Activated CD4-positive, alpha-beta T cell treated with anti-CD3 and anti-CD28 coated beads for 1 hour (primary cell): ENCODE measurements around the gene SMYD2.

ENCODE experiments used
- DNase-seq: peaks from one replicate; pipeline ENCODE4 v3.0.0-alpha.2; 2020

SMYD2 gene

DNA sequence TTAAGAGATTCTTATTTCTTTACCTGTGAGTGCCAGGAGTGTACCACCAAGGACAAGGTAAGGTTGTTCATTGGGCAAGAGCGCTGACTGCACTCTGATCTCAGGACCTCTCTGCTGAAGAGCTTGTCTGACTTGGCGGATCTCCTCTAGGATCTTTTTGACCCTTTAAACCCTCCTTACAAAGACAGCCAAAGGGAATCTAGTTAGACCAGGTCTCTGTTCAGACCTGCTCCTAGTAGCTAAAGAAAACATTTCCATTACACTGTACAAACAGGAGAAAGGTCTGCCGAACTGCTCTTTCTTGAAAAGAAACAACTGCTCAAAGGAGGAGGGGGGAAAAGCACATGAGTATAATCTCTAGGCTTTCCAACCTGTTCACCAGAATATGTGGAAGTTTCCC lies 49.3 kb downstream of the SMYD2 start:
- no peak for DNase-seq

DNA sequence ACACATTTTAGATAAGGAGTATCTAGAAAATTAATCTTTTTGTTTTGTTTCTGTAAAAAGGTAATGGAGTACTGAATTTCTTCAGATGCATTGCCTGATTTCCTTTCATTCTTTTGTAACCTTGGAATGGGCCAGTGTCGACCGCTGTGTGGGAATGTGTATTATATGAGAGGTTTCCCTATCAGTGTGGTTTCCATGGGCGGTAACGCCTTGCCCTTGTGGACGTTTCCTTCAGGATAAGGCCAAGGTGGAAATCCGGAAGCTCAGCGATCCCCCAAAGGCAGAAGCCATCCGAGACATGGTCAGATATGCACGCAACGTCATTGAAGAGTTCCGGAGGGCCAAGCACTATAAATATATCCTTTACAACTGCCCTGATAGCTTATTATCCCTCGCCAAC lies 49.8 kb downstream of the SMYD2 start:
- no peak for DNase-seq

DNA sequence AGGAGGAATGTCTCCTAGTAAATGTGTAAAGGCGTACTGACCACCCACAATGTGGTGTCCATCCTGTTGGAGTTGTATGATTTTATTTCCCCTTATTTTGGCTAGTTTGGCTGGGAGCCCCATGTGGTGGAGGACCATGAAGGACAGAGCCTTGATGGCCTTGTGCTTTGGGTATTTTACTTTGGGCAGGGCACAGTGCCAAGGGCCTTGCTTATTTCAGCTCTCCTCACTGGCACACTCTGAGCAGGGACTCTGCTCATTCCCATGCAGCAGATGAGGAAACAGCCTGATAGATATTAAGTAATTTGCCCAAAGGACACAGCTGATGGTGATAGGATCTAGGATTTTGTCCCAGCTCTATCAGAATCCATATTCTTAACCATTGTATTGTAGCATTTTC lies 50.2 kb downstream of the SMYD2 start:
- no peak for DNase-seq

DNA sequence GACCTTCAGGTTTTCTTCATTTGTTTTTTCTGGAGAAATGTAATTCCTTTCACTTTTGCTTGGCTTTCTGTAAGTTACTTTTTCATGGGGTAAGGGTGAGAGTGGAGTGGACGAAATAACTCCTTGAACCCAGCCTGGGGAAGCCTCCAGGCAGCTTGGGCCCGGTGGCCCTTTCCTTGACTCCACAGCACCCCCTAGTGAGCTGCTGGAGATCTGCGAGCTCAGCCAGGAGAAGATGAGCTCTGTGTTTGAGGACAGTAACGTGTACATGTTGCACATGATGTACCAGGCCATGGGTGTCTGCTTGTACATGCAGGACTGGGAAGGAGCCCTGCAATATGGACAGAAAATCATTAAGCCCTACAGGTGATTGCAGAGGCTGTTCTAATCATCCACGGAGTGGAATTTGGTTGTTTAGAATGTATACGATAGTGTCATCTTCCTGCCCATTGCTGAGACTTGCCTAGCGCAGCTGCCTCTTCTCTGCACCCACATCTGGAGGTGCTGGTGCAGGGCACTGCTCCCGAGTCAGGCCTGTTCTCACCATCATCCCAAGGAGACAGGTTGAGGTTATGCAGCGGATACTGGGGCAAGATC lies 51.0 kb downstream of the SMYD2 start:
- peak; percentile 26 for DNase-seq

DNA sequence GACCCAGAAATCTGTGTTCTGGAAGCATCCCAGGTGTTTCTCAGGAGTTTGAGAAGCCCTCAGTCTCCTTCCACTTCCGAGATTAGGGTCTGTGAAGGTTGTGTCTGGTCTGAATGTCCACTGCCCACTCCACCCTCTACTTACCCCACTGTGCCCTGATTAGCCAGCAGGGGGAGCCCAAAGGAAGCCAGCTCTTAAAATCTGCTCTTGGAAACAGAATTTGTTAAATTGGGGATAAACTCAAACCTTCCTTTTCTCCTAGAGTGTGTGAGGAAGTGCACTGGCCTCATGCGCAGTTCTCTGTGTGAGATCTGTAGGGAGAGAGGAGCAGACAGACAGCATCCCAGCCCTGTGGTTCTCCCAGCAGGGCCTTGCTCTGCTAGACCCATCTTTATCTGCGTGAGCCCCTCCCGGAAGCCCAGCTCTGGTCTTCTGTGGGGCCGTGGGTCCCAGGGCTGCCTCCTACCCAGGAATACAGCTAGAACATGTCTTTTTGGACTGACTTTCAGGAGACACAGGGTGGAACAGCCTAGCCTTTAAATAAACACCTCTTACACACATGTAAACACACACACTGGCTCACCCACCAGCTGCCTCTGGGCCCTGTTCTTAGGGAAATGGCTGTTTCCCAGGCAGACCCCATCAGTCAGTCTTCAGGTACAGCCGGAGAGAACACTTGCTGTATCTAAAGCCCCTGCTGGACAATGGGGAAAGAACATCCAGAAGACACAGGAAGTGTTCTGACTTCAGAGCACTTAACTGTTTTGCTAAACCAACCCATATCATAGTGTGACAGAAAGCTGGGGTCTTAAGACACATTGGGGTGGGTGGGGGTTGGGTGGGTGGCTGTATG lies 52.2 kb downstream of the SMYD2 start:
- DNase-seq: no peak

DNA sequence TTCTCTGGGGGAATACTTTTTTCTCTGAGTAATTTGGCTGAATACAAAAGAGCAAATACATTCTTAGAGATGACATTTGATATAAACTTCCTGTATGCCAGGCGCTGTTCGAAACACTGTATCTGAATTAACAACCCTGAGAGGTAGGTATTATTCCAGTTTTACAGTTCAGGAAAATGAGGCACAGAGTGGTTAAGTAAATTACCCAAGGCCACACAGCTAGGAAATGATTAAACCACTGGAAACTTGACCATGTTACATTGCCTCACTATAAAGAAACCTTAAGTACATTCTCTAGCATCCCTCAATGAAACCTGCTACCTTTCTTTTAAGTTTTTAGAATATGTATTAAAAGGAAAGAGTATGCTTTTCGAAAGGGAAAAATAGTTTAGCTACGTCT lies 54.6 kb downstream of the SMYD2 start:
- DNase-seq: no peak

DNA sequence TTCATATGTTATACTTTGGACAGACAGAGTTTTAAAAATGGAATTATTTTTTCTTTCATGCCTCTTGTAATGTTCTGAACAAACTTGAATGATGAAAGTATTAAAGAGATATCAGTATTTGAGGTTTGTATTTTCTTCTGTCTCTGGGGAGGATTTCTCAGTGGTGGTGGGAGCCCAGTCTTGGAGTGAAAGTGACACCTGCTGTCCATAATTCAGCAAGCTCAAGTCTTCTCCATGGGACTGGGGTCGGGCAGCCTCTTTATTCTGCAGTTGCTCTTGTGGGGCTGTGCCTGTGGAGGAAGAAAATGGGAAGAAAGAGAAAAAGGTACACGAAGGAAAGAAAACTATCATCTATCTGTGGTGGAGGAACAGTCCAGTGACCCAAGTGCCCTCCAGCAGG lies 56.1 kb downstream of the SMYD2 start:
- DNase-seq: no peak

DNA sequence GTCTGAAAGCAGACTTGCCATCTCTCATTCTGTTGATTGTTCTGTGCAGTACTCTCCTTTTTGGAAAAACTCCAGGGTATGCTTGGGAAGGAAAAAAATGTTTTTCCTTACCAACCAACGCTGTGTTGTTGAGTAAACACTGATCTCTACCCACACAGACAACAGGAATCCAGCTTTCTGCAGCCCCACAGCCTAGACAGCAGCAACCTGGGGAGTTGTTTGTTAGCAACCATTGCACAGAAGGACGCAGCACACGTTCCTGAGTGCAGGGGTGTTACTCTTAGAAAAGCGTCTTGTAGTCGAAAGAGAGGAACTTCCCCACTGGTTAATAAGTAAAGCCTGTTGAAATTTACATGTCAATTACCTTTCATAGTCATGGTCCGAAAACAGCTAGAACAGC lies 56.6 kb downstream of the SMYD2 start:
- DNase-seq: no peak

DNA sequence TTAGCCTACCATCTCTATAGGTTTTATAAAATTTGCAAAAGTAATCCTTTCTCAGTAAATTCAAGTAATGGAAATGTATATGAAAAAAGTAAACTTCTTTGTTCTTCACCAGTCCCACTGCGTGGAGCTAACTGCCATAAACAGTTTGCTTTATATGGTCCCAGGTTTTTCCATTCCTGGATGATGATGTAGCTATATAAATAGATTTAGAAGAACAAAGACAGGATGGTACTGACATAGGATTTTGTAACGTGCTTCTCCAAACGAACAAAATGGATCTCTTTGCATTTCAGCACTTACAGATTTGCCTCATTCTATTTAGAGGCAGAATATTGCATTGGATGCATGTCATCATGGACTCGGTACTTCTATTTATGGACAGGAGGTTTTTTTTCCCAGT lies 57.3 kb downstream of the SMYD2 start:
- no peak for DNase-seq

DNA sequence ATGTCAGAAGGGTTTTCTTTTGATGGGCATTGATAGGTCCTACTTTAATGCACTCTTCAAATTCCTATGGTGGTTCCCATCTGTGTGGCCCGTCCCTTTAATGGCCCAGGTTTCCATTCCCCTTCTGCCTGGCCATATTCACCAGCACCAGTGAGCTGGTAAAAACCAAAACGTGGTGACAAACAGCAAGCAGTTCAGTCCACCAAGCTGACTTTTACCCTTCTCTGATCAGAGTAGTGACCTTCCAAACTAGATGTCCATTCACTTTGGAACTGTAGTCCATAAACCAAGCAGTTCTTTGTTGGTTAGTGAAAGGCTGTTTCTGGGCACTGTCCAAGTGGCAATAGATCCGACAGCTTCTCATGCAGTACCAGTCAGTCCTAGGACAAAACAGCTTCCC lies 60.5 kb downstream of the SMYD2 start:
- DNase-seq: no peak

DNA sequence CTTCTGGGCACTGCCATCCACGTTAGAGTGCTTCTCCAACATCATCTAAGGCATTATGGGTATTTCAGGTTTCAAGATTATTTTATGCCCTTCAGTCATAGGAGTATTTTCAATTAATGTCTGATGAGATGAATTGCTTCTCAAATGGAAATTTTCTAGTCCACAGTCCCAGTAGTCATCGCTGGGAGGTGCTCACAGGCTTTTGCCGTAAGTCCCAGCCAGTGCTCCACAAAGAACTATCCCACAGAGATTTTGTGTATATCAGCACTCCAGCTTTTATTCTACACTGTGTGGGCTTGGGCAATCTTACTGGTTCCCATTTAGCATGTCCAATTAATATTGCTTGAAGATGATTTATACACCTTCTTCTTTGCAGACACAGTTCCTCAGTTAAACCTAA lies 61.0 kb downstream of the SMYD2 start:
- DNase-seq: no peak

DNA sequence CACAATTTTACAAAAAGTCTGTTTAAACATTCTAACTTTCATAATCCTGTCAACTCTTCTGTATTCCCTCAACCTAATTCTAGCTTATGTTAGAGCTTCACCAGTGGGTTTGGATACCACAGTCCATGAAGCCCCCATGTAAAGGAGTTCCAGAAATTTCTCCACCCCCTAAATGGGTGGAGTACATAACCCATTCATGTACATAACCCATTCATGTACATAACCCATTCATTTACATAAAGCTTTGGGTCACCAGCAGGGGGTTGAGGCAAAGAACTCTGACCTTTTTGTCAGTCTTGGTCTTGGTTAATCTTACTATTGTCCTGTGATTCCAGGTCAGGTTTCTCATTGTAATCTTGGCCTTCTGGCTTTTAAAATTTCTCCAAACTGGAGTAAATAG lies 61.6 kb downstream of the SMYD2 start:
- DNase-seq: no peak

DNA sequence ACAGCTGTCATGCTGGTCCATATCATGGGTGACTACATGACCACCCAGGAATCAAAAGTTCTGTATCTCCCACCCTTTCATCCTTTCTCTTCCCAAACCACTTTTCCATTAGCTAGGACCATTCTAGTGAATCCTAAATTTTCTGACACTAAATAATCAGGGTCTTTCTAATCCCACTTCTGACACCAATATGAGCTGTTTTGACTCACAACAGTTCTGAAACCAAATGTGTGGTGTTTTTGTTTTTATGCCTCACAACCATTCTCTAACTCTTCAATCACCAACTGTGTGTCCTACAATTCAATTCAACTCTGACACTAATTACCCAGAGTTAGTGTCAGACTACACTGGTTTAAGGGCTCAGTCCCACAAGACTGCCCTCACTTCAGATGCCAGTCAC lies 63.9 kb downstream of the SMYD2 start:
- DNase-seq: no peak

DNA sequence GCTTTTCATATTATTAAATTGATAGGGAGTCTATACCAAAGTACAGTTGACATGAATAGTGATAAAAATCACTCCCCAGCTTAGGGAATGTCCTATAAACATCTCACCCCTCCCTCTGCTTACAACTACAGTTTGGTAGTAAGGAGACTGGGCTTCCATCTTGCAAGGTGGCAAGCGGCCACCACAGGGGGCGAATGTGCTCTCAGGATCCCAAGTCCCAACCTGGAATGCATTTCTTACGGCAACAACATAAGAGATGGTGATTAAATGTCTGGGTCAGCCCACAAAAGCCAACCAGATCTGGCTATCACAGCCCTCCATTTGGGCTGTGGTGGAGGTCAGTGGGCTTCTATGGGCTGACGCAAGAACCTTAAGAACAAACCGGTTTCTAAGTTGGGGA lies 68.0 kb downstream of the SMYD2 start:
- no peak for DNase-seq

DNA sequence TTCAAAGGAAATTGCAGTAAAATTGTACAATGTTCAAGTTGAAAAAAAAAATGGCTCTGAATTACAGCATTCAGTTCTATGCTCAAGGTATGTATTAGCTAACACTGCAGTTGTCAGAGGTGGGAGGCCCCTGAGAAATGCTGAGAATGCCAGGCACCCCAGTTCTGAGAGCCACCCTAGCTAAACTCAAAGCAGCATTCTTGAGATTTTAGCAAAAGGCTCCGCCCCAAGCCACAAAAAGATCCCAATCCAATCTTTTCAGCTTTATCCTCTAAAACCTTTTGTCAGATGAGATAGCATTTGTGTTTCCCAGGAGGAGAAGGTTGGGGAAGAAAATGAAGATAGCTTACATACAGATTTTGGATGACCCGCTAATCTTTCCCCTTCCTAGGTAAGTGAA lies 68.8 kb downstream of the SMYD2 start:
- no peak for DNase-seq

DNA sequence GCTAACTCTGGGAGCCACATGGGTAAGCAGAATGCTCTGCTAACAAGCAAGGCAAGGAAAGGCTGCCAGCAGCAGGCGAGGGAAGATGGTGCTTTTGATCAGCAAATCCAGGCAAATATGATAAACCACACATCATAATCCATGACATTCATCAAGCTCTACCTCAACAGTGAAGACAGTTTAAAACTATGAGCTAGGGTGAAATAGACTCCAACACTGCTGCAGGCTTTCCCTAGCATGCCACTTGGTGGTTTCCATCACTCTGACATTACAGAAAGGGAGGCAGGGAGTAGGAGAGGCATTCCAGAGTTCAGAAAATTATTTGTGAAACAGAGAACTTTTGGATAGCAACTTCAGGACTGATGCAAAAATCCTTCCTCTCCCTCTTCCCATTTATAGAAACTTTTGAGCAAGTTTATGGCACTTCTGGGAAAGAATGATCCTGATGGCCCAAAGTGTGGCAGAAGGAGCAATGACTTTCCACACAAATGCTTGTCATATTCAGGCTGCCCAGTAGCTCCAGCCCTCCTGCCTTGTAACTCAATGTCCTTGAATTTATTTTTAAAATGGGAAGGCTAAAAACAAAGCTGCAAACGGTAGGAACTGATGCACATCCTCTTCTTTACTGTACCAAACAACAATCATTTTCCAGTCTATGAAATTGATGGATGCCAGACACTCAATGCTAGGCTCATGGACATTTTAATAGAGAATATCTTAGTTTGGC lies 70.8 kb downstream of the SMYD2 start:
- no peak for DNase-seq

DNA sequence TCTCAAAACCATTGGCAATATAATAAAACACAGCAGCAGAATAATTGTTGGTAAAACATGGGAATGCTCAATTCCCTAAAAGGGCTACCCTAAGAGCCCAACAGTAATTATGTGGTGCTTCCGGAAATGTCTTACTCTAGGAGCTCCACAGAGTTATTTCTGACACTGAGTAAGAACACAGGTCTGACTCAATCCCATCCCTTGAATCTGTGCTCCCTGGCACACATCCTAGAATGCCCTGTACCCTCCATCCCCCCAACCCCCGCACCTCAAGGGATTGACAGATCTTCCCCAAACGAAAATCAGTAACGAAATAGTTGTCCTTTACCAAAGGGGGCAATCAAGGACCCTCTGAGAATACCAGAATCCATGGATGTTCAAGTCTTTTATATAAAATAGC lies 71.9 kb downstream of the SMYD2 start:
- no peak for DNase-seq

DNA sequence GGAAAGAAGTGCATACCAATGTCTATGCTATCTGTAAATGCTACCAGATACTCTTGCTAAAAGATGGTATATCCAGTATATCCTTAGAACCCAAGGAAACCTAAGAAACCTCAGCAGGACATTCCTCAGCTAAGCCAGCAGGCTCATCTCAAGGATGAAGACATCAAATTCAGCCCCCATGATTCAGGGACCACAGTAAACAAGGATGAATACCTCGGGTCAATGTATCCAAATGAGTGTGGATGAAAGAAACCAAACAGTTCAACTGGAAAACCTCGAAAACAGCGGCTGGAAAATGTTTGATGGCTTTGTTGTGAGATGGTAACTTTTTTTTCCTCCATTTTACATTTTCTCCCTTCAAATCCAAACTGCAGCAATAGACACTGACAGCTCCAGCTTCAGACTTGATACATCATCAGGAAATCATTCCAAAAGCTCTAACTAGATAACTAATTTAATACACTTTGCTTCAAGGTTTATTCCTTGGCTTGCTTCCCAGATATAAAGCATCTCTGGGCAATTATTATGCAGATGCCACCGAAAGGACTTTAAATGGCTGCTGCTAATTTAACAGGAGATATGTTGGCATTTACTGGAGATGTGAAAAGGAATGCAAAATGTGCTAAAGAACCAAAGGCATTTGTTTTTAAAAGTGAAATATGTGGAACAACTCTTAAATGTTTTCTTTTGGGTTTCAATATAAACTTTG lies 73.6 kb downstream of the SMYD2 start:
- DNase-seq: no peak

DNA sequence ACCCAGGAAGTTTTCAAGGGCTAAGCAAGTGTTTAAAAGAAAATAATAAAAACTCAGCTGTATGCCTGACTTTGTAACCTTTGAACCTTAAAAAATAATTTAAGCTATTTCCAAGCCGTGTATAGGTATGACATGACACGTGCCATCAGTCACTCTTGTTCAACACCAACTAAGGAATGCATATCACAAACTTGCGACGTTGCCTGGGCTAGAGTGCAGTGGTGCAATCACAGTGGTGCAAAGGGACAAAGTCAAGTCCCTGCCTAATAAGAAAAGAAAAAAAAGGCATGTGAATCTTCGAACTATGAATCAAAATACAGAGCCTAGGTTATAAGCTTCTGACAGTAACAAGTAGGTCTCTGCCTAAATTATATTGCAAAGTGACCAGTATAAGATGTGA lies 79.2 kb downstream of the SMYD2 start:
- no peak for DNase-seq

DNA sequence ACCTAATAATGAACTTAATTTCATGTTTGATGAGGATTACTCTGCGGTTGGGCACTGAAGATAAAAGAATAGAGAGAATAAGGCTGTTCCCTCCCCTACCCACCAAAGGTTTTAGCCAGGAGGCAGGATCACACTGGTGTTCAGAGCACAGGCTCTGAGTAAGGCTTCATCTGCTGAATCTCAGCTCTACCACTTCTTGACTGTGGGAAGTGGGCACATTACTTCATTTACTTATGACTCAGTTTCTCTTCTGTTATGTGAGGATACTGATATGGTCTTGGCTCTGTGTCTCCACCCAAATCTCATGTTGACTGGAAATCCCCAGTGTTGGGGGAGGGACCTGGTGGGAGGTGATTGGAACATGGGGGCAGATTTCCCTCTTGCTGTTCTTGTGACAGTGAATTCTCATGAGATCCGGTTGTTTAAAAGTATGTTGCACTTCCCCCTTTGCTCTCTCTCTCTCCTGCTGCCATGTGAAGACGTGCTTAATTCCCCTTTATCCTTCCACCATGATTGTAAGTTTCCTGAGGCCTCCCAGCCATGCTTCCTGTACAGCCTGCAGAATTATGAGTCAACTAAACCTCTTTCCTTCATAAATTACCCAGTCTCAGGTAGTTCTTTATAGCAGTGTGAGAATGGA lies 79.7 kb downstream of the SMYD2 start:
- DNase-seq: no peak

DNA sequence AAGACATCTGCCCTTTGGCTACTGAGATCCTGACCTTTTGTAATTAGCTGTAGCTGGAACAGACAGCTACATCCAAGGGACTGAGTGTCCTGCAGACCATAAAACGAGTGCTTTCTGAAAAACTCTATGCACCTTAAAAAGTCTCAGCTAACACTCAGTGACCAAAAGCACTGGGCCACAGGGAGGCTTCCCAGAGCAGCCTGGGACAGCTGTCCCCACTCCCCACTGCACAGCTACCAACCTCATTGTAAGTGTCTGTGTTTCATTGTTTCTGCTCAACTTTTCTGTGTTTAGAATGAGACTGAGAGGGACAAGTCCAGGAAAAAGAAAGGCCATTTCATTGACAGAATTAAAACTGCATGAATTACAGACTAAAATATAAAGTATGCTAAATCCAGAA lies 80.7 kb downstream of the SMYD2 start:
- DNase-seq: no peak

DNA sequence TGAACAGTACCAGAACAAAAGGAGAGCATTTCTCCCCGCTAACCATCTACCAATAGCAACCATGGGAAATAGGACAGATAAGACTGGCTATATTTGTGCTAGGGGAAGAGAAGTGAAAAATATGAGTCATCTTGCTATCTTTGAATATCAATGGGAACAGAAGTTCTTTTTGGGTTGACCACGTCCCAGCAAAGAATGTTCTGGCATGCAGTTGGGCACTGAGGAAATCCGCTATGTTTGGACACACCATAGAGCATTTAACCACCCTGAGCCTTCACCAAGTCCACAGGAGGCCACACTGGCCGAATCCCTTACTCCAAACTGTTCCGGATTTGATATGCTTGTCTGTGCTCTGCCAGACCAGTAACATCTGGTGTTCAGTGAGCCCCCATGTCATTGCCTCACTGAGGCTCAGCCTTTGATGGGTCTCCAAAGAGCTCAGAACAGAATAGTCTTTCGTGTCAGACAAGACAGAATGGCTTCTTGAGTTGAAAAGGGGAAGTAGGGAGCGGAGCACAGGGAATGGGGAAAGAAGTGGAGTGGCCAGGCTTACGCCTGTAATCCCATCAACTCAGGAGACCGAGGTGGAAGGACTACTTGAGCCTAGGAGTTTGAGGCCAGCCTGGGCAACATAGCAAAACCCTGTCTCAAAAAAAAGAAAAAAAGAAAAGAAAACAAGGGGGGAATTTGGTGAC lies 81.4 kb downstream of the SMYD2 start:
- DNase-seq: no peak
